22Rv1 (cell line): Measurements from ENCODE around the gene DKKL1.
A peak's percentile ranks its signal among the peaks of the same experiment; 100 is the strongest.

ENCODE experiments used
- H3K27ac ChIP-seq: fragments of 450-650 bp; 2 replicates; pipeline ENCODE4 v1.5.1; 2017
- ZFX ChIP-seq: fragments of 450-650 bp; IDR thresholded peaks from 2 replicates; pipeline ENCODE4 v1.6.1; 2017; ENCODE audit warnings: antibody characterized with exemption, borderline replicate concordance
- TF ChIP-seq, protein P1 (sequence below): fragments of 450-650 bp; IDR thresholded peaks from 2 replicates; pipeline ENCODE4 v1.5.1; 2017; ENCODE audit warnings: mild to moderate bottlenecking

The DKKL1 gene

DNA sequence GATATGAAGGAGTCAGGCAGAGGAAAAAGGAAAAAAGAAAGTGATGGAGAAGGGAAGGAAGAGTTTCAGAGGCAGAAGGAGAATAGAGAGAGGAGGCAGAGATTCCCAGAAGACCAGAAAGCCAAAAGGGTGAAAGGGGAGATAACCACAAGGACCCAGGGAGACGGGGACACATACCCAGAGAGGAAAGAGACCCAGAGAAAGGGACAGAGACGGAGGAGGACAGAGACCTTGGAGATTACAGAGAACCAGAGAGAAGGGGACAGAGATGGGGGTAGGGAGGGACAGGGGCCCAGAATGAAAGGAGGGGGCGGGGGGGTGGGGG is 58.2 kb downstream of the DKKL1 start:
- TF ChIP-seq, protein P1, sequence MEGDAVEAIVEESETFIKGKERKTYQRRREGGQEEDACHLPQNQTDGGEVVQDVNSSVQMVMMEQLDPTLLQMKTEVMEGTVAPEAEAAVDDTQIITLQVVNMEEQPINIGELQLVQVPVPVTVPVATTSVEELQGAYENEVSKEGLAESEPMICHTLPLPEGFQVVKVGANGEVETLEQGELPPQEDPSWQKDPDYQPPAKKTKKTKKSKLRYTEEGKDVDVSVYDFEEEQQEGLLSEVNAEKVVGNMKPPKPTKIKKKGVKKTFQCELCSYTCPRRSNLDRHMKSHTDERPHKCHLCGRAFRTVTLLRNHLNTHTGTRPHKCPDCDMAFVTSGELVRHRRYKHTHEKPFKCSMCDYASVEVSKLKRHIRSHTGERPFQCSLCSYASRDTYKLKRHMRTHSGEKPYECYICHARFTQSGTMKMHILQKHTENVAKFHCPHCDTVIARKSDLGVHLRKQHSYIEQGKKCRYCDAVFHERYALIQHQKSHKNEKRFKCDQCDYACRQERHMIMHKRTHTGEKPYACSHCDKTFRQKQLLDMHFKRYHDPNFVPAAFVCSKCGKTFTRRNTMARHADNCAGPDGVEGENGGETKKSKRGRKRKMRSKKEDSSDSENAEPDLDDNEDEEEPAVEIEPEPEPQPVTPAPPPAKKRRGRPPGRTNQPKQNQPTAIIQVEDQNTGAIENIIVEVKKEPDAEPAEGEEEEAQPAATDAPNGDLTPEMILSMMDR, result no peak
- TF ChIP-seq ZFX, result no peak
- peak overlapping the region; percentile 52 for H3K27ac ChIP-seq

DNA sequence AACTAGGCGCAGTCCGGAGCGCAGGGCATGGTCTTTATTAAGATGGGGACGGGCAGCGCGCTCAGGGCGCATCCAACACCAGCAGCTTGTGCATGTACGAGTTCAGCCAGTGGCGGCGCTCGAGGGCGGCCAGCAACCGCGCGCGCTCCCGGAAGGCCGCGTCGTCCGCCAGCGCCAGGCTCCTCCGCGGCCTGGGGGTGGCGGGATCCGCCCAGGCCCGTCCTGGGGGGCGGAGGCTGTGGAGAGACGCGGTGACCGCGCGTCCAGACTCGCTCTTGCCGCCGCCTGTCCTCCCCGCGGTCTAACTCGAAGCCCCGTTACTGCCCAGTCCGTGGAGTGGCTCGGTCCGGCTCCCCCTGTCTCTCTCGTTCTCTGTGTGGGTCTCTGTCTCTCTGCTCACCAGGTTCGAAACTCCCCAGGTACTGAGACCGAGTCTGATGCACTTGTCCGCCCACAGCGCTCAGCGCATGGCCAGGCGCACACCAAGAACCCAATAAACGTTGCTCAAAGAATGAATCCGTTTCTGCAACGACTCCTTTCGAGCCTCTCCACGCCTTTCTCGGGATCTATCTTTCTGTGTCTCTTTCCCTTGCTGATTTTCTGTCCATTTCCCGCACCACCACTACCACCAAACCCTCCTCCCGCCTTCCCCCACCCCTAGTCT is 58.9 kb downstream of the DKKL1 start:
- peak overlapping the region; percentile 85 for H3K27ac ChIP-seq
- no peak for TF ChIP-seq ZFX
- TF ChIP-seq, protein P1, result peak; percentile 89

DNA sequence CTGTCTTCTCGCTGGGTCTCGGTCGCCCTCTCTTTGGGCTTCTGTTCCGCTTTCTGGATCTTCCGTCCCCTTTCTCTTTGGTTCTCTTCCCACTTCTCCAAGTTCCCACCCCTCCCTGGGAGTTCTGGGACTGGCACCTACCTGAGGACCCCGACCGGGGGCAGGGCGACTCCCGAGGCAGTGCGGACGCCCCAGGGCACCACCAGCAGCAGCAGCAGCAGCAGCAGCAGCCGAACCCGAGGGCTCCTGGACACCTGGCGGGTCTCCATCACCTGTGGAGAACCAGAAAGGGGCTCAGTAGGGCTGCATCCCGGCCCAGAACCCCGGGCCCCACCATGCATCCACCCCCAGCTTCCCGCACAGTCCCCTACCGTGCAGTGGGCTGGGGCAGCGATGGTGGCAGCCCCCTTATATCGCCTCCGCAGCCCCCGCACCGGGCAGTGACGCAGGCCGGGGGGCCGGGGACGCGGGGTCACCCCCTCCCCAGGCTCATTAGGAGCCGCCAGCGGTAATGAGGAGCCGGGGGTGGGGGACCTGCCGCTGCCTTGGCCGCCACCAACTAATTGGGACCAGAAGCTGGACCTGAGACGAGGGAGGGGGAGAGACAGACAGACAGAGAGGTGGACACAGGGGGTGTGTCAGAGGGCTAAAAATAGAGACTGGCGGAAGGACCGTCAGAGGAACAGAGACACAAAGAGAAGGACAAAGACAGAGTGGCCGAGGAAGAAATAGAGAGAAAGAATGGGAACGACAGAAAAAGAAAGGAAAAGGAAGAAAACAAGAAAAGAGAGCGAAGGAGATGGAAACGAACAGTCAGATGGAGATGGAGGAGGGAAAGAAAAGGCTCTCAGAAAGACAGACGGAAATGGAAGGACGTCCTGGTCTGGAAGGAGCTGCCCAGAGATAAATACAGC is 59.7 kb downstream of the DKKL1 start, which contains the start of gene PTH2:
Gene PTH2, minus strand, starts transcription at position 371 of the 914 bp plus-strand sequence. Its CDS starts 102 bp downstream, at position 269.
- H3K27ac ChIP-seq, result peak within 1 kb of the TSS; percentile 85
- TF ChIP-seq ZFX, result no peak
- TF ChIP-seq, protein P1, result no peak

DNA sequence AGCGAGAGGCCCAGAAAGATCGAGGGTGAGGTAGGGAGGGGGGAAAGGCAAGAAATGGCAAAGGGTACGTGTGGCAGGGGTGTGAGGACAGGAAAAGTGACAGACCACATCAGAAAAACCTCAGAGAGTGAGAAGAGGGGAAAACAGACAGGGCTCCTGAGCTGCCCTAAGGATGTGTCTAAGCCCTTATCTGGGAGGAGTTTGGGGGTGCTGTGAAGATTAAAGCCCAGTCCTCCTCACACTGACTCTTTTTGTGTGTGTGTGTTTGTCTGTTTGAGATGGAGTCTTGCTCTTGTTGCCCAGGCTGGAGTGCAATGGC is 60.3 kb downstream of the DKKL1 start:
- H3K27ac ChIP-seq, result peak overlapping the region; percentile 85
- TF ChIP-seq, protein P1, result no peak
- no peak for TF ChIP-seq ZFX
